Measurements from ENCODE around the gene MYOF.
A peak's percentile ranks its signal among the peaks of the same experiment; 100 is the strongest.

MYOF gene

DNA sequence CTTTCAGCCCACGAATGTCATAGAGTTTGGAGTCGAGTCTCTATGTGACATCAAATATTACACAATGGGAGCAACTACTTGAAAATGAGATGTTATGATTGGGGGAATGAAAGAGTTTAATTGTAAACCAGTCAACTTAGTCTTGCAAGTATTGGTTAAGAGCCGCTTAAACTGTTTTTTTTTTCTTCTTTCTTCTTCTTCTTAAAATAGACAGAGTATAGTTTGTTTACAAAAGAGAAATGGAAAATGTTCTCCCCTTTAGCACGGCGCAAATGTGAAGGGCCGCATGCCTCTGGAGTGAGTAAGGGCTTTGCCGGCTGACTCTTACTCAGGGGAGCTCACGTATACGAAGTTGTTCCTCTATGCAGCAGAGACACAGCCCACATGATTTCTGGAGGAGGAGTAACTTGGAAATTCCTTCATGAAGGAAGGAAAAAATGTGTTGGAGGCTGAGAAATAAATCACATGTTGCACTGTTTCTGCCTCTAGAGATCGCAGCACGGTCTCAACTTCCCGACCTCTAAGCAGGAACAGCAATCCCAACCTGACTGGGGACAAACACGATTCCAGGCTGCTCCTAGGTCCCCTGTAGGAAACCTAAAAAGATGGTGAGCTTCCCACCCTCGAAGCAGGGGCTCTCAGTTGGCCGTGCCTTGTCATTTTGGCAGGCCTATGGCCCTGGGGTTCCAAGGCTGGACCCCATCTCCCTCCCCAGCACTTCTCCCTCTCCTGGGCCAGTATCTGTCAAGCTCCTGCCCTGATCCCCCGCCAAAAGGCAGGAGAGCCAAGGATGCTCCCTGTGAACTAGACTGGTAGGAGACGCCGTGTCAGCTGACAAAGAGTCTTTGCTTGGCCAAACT is 44.8 kb downstream of the MYOF start:
- peak overlapping the region; percentile 71 for H3K4me3 Mint-ChIP-seq
- TF ChIP-seq, protein P1, sequence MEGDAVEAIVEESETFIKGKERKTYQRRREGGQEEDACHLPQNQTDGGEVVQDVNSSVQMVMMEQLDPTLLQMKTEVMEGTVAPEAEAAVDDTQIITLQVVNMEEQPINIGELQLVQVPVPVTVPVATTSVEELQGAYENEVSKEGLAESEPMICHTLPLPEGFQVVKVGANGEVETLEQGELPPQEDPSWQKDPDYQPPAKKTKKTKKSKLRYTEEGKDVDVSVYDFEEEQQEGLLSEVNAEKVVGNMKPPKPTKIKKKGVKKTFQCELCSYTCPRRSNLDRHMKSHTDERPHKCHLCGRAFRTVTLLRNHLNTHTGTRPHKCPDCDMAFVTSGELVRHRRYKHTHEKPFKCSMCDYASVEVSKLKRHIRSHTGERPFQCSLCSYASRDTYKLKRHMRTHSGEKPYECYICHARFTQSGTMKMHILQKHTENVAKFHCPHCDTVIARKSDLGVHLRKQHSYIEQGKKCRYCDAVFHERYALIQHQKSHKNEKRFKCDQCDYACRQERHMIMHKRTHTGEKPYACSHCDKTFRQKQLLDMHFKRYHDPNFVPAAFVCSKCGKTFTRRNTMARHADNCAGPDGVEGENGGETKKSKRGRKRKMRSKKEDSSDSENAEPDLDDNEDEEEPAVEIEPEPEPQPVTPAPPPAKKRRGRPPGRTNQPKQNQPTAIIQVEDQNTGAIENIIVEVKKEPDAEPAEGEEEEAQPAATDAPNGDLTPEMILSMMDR (IDR thresholded peaks at IDR 0.05): no peak
- H3K4me1 Mint-ChIP-seq: peaks cover 88% of the 10 kb centered on the region
- peak overlapping the region; percentile 99 for H3K27ac Mint-ChIP-seq
- peaks cover 3% of the 10 kb centered on the region for H3K27me3 Mint-ChIP-seq (ENCODE audit: low read depth, poor library complexity)
- peak; percentile 30 for DNase-seq
- H3K36me3 Mint-ChIP-seq (ENCODE audit: low read depth): no peaks in the 10 kb centered on the region
- H3K9me3 Mint-ChIP-seq: no peaks in the 10 kb centered on the region

DNA sequence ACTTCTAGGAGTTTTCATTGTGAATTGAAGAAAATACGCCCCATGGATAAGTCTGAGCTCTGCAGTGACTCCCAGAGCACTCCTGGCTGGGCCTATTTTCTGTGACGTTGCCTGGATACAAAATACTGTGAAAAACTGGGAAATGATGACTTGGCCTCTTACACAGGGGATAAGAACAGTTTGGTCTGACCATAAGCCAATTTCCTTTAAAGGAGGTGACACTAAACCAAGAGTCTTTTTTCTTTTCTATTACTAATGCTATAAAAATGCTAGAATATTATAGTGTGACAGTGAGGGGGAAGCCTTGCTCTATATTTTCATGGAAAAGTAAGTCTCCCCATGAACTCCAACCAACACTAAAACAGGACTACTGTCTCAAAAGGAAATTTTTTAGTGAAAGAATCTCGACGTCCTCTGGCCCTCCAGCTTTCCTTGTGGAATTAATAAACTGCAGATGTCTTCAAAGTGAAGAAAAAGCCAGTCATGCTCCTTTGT is 45.5 kb downstream of the MYOF start:
- DNase-seq: no peak
- H3K4me3 Mint-ChIP-seq: peak overlapping the region; percentile 71
- no peaks in the 10 kb centered on the region for H3K27me3 Mint-ChIP-seq (ENCODE audit: low read depth, poor library complexity)
- no peaks in the 10 kb centered on the region for H3K36me3 Mint-ChIP-seq (ENCODE audit: low read depth)
- H3K4me1 Mint-ChIP-seq: peaks cover 88% of the 10 kb centered on the region
- TF ChIP-seq, protein P1 (IDR thresholded peaks at IDR 0.05): no peak
- H3K27ac Mint-ChIP-seq: peak overlapping the region; percentile 99
- H3K9me3 Mint-ChIP-seq: no peaks in the 10 kb centered on the region

DNA sequence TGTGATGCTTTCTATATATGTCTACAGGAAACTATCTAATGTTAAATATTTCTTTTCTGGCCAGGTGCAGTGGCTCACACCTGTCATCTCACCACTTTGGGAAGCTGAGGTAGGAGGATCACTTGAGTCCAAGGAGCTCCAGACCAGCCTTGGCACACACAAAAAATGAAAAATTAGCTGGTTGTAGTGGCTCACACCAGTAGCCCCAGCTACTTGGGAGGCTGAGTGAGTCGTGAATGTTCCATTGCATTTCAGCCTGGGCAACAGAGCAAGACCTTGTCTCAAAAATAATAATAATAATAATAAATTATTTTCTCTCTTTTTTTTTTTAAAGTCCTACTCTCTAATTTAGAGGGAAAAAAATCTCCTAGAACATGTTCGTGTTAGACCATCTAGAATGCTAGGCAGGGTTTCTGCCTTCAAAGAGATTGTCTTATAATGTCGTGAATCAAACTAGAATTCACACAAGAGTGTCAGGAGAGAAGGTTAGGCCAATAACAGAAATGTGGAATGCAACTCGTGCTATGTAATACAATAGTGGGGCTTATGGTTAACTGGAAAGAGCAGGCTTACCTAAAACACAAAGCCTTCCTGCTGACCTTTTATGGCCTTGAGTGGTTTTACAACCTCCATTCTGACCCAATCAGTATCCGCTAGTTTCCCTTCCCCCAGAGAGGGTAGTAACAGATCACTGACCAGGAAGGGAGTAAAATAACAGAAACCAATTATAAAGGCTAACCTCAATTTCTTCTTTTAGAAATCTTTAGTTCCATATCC is 46.3 kb downstream of the MYOF start:
- DNase-seq: no peak
- peaks cover 5% of the 10 kb centered on the region for H3K36me3 Mint-ChIP-seq (ENCODE audit: low read depth)
- H3K4me1 Mint-ChIP-seq: peaks cover 87% of the 10 kb centered on the region
- TF ChIP-seq, protein P1 (IDR thresholded peaks at IDR 0.05): no peak
- H3K4me3 Mint-ChIP-seq: peak overlapping the region; percentile 71
- H3K27ac Mint-ChIP-seq: peak overlapping the region; percentile 99
- no peaks in the 10 kb centered on the region for H3K27me3 Mint-ChIP-seq (ENCODE audit: low read depth, poor library complexity)
- H3K9me3 Mint-ChIP-seq: peaks cover 3% of the 10 kb centered on the region

DNA sequence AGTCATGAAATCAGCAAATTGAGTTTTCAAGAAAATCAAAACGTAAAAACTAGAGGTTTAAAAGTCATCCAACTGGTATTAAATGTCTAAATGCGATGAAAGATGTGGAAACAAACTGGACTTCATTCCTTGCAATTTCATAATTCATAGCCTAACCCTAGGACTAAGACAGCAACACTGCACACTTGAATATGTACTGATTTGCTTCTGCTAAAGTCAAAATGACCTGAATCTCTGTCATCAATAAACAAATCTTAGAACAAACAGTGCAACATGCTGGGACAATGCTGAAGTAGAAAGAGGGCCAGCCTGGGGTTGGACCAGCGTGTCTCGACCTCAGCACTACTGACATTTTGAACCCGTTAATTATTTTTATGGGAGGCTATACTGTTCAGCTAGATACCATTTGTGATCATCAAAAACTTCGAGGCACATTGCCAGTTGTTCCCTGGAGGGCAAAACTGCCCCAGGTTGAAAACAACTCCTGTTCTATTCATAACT is 47.1 kb downstream of the MYOF start:
- H3K4me1 Mint-ChIP-seq: peaks cover 80% of the 10 kb centered on the region
- no peak overlapping the region for H3K4me3 Mint-ChIP-seq
- peak overlapping the region; percentile 99 for H3K27ac Mint-ChIP-seq
- peaks cover 9% of the 10 kb centered on the region for H3K36me3 Mint-ChIP-seq (ENCODE audit: low read depth)
- H3K9me3 Mint-ChIP-seq: peaks cover 3% of the 10 kb centered on the region
- DNase-seq: no peak
- H3K27me3 Mint-ChIP-seq (ENCODE audit: low read depth, poor library complexity): no peaks in the 10 kb centered on the region
- TF ChIP-seq, protein P1 (IDR thresholded peaks at IDR 0.05): no peak

DNA sequence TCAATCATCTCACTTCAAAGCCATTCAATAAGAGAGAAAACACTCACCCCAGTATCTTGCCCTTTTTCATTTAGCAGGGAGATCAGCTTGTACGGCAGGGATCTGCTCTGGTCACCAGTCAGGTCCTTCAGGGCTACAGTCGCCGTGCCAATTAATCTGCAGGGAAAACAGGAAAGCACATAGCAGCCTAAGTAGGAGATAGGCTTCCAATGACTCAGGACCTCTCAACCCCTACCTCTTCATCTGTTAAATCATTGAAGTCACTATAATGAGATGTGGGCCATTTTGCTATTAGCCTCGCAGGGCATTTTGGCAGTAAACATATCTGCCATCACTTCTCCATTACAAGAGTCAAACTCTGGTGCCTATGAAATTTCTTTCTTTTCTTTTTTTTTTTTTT is 50.8 kb downstream of the MYOF start:
- Mint-ChIP-seq H3K27me3 (ENCODE audit: low read depth, poor library complexity) (no peaks in the 10 kb centered on the region), H3K27ac (peak overlapping the region; percentile 66)
- no peak for DNase-seq

More for the DNA sequence above, 50.8 kb downstream of the MYOF start:
- TF ChIP-seq, protein P1 (IDR thresholded peaks at IDR 0.05): no peak
- no peak overlapping the region for H3K4me3 Mint-ChIP-seq
- H3K36me3 Mint-ChIP-seq (ENCODE audit: low read depth): peaks cover 19% of the 10 kb centered on the region
- H3K4me1 Mint-ChIP-seq: peaks cover 57% of the 10 kb centered on the region
- peaks cover 9% of the 10 kb centered on the region for H3K9me3 Mint-ChIP-seq
